HUDEP-2 (cell line): ENCODE data around the gene TPRA1.

Experiments
- DNase-seq, 76 experiments: peaks; one replicate each; lab custom pipeline; 2025; ENCODE audit not compliant: unreplicated experiment in 76 of 76; lab: John Stamatoyannopoulos, UW

Gene TPRA1

DNA sequence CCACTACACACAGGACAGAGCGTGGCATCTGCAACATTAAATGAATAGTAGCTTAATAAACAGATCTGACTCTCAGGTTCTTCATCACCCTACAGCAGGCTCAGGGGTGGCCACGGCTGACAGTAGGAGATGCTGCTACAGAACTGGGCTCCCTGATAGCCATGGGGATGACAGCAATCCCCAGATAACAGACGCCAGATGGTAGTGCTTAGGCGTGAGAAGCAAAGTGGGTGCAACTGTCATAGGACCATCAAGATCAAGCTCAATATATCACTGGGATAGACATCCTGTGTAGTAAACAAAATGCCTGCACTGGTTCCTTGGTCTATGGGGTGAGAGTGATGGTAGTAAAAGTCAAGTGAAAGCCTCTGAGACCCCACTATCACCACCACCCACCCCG is 2.6 kb upstream of the TPRA1 start:
- peak in 72 of 76 experiments; percentile 8 to 82 (median 52) for DNase-seq

DNA sequence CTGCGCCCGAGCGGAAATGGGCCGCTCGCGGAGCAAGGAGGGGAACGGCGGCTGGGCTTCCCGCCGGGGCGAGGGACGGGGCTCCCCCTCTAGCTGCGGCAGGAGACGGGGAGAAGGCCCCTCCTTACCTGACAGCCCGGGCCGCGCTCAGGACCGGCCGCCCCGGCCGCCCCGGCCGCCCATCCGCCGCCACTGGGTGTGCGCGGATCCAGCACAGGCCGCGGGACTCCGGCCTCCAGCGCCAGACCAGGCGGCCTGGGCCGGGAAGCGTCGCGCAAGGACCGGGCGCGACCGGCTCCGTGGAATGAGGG is 296 bp downstream of the TPRA1 start:
- DNase-seq: peak in 1 of 76 experiments; percentile 54

DNA sequence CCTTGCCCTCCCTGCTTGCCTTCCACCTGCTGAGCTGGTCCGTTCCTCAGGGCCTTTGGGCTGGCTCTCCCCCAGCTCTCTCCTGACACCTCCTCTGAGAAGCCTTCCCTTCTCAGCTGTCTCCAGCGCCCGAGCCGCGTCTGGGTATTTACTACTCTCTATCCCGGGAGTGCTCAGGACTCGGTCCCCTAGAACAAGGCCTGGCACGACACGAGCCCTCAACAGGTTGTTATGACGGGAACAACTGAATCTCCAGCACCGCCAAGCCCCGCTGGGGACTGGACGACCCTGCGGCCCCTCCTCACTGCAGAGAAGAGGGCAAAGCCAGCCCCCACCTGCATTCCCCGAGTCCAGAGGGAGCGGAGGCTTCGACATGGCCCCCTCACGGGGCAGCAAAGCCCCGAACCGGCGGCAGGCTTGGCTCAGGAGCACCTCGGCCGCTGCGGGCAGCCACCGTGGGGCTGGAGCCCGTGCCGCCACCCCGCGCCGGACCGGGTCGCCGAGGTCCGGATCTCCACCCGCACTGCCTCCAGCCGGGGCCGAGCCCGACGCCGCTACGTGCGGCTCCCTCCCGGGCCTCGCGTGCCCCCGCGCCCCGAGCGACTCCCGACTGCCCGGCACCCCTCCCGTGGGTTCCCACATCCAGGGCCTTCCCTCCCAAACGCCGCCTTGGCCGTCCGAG is 792 bp downstream of the TPRA1 start:
- DNase-seq: peak in 1 of 76 experiments; percentile 11

DNA sequence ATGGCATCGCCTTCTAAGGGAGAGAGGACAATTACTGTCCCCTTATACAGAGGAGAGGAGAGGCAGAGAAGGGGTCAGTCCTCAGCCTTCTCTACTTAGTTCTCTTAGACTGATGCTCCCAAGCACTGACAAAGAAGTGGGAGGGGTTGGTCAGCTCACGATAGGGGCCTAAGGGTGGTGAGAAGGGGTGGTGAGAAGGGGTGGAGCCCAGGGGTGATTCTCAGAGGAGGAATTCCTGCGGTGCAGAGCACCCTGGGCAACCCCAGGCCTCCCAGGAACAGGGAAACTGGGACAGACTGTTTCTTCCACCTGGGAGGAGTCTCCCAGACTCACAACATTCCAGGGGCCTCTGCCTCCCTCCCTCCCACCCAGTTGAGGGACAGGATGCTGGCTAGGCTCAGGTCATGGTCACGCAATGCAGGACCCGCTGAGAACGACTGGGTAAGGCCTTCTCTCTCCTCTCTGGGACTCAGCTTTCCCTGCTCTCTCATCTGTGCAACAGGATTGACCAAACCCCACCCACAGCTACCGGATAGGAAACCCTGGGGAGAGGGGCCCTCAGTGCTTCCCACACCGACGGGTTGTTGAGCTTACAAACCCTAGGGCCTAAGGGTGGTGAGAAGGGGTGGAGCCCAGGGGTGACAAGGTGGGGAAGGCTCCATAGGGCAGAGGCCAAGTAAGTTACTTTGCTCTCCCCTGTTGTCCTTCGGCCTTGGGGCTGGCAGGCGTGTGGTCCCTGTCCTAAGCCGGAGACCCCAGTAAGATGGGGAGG is 1.5 kb downstream of the TPRA1 start:
- DNase-seq: peak in 34 of 76 experiments; percentile 4 to 62 (median 22)

GRCh38 chr3:127587876-127588275 is 2.7 kb downstream of the TPRA1 start:
- no peak for DNase-seq

DNA sequence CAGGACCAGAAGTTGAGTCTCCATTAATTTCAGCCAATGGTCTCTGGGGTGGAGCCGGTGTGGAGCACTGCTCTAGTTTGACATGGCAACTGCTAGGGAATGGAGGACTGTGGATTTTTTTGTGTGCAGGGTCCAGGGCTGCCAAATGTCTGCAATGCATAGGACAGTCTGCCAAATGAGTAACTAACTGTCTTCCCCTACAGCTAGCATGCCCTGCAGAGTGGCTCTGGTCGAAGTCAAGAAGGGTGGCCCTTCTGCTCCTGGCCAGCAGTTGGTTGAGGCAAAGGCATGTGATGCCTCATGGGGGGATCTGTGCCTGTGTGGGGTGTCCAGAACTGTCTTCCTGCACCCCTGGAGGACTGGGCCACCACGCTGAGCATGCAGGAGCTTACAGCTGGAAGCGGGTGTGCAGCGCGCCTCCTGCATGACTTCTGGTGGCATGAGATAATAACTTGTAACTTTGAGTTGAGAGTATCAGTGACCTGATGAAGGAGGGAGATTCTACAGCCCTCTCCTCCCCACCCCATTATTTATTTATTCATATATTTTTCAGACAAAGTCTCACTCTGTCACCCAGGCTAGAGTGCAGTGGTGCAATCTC is 4.6 kb downstream of the TPRA1 start:
- DNase-seq: peak in 50 of 76 experiments; percentile 5 to 53 (median 31)

- DNase-seq: no peak
Measured at GRCh38 chr3:127585163-127585812, 5.2 kb downstream of the TPRA1 start.

- no peak for DNase-seq
Measured at GRCh38 chr3:127584734-127585133, 5.8 kb downstream of the TPRA1 start.

DNA sequence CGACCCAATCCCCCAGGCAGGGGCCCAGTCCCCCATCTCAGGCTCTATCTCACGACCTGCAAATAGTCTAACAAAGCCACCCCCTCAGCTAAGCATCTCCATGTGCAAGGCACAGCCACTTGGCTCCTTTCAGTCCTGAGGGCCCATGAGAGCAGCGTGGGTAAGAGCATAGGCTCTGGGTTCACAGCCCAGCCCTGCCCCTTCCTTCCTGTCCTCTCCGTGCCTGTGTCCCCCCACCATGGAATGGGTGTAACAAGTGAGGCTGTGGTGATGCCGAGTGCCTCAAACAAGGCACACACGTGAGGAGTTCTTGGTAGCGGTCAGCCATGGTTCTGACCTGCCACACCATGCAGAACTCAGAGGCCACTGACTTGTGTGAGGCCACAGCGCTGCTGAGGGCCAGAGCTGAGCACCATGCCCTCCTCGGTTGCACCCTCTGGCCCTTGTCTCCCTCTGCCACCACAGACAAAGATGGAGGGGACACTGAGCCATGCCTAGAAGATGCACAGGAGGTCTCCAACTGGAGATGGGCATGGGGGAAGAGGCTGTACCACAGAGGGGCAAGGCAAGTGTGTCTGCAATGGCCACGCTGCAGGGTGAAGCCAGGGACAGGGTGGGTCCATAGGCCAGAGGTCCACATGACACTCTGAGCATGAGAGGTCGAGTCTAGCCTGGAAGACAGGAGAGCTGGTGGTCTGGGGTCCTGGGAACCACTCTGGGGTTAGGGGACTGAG is 10.0 kb downstream of the TPRA1 start:
- no peak for DNase-seq

- no peak for DNase-seq
Measured at GRCh38 chr3:127578802-127579201, 11.7 kb downstream of the TPRA1 start.

GRCh38 chr3:127578168-127578567 is 12.4 kb downstream of the TPRA1 start:
- no peak for DNase-seq

DNA sequence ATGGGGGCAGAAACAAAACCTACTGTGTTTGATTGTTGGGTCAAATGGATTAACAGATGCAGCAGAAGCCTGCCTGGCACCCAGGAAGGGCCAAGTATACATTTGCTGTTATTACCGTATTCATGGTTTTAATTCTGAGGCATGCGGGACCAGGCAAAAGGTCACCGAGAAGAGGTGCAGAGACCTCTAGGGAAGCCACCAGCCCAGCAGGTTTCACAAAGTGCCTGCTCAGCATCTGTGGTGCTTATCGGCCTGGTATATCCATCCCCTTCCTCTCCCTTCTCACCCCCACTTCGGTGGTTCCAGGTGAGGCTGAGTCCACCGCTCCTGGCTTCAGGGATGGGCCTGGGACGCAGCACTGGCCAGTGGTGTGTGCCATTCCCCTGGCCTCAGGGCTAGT is 13.1 kb downstream of the TPRA1 start:
- DNase-seq: no peak

GRCh38 chr3:127574880-127575878 is 15.4 kb downstream of the TPRA1 start:
- DNase-seq: peak in 73 of 76 experiments; percentile 8 to 92 (median 73)

DNA sequence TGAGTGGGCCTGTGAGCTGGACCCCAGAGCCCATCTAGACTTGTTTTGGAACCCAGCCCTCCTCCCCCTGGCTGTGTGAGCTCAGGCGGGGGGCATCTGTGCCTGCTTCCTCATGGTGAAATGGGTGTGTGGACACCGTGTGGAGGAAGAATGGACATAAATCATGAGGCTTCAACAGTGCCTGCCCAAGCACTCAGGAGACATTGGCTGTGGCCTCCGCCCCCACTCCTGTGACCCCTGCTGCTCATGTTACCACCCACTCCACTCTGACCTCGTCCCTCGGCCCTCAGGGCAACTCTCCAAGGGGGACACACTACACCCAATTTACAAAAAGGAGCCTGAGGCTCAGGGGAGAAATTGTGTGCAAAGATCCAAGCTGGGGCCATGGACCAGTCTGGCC is 16.6 kb downstream of the TPRA1 start:
- no peak for DNase-seq

GRCh38 chr3:127573401-127573800 is 17.1 kb downstream of the TPRA1 start:
- no peak for DNase-seq

DNA sequence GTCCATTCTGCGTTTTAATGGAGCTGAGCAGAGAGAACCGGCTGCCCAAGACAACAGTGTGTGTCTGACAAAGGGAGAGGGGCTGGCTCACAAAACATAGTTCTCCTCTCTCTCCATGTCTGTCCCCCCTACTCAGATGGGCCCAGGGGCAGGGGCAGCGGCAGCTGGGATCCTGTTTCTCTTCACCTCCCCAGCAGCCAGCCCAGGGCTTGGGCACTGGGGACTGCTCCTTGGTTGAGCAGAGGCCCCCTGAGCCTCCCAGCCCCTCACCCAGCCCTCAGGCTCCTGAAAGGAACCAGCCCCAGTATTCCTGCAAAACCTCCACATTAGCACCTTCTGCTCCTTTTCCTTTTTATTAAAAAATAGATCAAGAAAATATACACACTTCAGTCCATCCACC is 17.8 kb downstream of the TPRA1 start:
- no peak for DNase-seq

DNA sequence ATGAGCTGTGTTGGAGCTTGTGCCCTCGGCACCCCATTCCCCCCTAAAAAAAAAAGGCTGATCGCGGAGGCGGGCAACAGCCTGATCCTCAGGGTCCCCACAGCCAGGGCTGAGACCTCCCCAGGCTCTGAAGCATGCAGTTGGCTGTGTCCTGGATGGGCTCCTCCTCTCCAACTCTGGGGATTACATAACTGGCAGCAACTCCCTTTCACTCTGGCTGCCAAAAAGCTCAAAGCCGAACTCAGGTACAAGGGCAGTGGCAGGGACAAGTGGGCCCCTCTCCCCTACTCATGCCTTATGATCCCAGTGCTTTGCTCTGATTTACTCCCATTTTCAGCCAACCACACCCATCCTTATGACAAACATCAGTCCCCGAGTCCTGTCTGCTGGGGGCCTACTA is 18.3 kb downstream of the TPRA1 start:
- DNase-seq: no peak

GRCh38 chr3:127570520-127570919 is 20.0 kb downstream of the TPRA1 start:
- no peak for DNase-seq

GRCh38 chr3:127569160-127569559 is 21.4 kb downstream of the TPRA1 start:
- DNase-seq: no peak

GRCh38 chr3:127568586-127568985 is 21.9 kb downstream of the TPRA1 start:
- no peak for DNase-seq
